Activated T-helper 1 cell treated with anti-CD3 and anti-CD28 coated beads, Interleukin-12 subunit alpha, Interleukin-12 subunit beta, Interleukin-2, Interleukin-4 antibody, amounts not matched to agents 30 ng/mL and 10 ng/mL and 1 ng/mL, durations not matched to agents 14 hours and 24 hours and 36 hours (primary cell): Measurements from ENCODE around the gene APP. TPM values are rescaled to one million over a fixed set of nuclear protein-coding genes. Genes with fewer than 3 reads are reported as not detected.
"Not testable (repeated sequence)": the region's sequence is repeated elsewhere in the genome, so short reads cannot be mapped to it uniquely, and the experiment has no call there.

Source experiments
- DNase-seq: peaks from one replicate; pipeline ENCODE4 v3.0.0; 2021; ENCODE audit warnings: low spot score
- H3K27ac Mint-ChIP-seq: one replicate; pipeline ENCODE4 v1.8.0; 2021; ENCODE audit warnings: mild to moderate bottlenecking, mixed read lengths
- H3K27me3 Mint-ChIP-seq: one replicate; pipeline ENCODE4 v1.8.0; 2022; ENCODE audit warnings: mild to moderate bottlenecking, moderate library complexity, mixed read lengths; ENCODE audit not compliant: insufficient read depth
- H3K36me3 Mint-ChIP-seq: one replicate; pipeline ENCODE4 v1.8.0; 2021; ENCODE audit warnings: low read depth, mixed read lengths
- H3K4me1 Mint-ChIP-seq: one replicate; pipeline ENCODE4 v1.8.0; 2021; ENCODE audit warnings: low read depth, mixed read lengths
- H3K4me3 Mint-ChIP-seq: one replicate; pipeline ENCODE4 v1.8.0; 2021; ENCODE audit warnings: mild to moderate bottlenecking, moderate library complexity, mixed read lengths
- H3K9me3 Mint-ChIP-seq: one replicate; pipeline ENCODE4 v1.8.0; 2021; ENCODE audit warnings: mixed read lengths
- intact Hi-C: fragments of 100-400 bp; cut with micrococcal nuclease; formaldehyde crosslinking; loops from one replicate; pipeline ENCODE4 v1.15.1; 2024
- total RNA-seq: library from RNA; stranded (reverse); gene quantifications from 2 replicates; pipeline ENCODE4 v1.2.3, GENCODE V29; 2022

Gene APP
- total RNA-seq, 1 donor from 2014 or later: 66.6 TPM

GRCh38 chr21:25934771-25935224 lies 235.8 kb downstream of the APP start:
- Mint-ChIP-seq H3K36me3 (peaks cover 2% of the 10 kb centered on the region), H3K4me1 (peaks cover 23% of the 10 kb centered on the region), H3K27ac (peak overlapping the region; percentile 68), H3K9me3 (peaks cover 3% of the 10 kb centered on the region), H3K4me3 (no peak overlapping the region), H3K27me3 (no peaks in the 10 kb centered on the region)
- intact Hi-C loops: no loop called here
- peak; percentile 27 for DNase-seq

DNA sequence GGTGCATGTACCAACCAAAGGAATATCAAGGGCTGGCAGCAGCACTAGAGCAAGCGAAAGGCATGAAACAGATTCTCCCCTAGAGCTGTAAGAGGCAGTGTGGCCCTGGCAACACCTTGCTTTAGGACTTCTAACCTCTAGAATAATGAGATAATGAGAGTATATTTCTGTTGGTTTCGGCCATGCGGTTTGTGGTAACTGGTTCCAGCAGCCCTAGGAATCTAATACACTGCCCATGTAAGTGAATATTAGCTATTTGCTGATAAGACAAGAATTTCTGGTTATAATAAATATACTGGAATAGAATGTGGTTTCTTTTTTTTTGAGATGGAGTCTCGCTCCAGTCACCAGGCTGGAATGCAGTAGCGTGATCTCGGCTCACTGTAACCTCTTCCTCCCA lies 236.4 kb downstream of the APP start:
- Mint-ChIP-seq H3K36me3 (peaks cover 2% of the 10 kb centered on the region), H3K9me3 (peaks cover 3% of the 10 kb centered on the region), H3K4me3 (no peak overlapping the region), H3K4me1 (peaks cover 23% of the 10 kb centered on the region), H3K27me3 (no peaks in the 10 kb centered on the region), H3K27ac (no peak overlapping the region)
- intact Hi-C loops: no loop called here
- DNase-seq: no peak

DNA sequence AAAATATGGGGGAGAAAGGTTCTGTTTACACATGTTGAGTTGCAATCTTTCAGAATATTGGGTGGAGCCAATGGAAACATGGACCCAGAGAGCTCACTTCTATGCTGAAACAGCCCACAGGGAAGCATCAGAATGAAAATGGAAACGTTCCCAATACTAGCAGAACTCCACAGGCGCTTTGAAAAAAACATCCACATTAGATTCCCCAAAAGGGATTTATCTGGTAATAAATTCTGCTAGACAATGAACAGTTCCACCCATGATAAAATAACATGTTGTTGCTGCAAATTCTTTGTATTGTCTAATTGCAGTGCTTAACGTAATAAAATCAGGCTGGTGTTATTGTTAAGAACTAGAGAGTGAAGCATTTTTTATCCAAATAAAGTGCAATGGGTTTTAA lies 238.8 kb downstream of the APP start:
- Mint-ChIP-seq H3K27me3 (no peaks in the 10 kb centered on the region), H3K36me3 (peaks cover 2% of the 10 kb centered on the region), H3K4me1 (peaks cover 19% of the 10 kb centered on the region), H3K9me3 (peaks cover 3% of the 10 kb centered on the region), H3K4me3 (no peak overlapping the region), H3K27ac (no peak overlapping the region)
- intact Hi-C loops: no loop called here
- DNase-seq: no peak

DNA sequence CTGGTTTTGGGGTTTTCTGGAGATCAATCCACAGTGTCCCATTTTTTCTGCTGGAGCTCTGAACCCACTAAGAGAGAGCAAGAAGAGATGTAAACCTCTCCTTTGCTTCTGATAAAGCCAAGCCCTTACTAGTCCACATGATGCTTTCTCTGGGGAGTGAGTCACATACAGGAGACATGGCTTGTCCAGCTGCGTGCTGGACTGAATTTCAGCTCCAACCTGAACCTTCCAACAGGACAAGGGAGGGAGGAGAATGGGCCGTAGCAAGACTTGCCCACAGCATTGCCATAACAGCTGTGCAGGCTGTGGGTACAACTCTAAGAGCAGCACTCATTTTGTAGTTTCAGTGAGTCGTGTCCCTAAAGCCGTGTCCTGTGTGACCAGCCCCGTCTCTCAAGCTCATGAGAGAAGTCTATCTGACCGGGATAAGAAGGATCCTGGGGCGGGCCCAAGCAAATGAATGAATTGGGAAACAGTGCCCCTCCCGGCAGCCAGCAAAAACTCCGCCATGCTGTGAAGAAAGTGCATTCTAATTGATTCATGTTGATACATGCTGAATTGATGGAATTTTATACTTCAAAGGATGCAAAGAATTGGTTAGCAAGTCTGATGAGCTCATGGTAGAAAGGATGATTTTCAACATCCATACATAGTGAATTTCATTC lies 240.6 kb downstream of the APP start:
- Mint-ChIP-seq H3K4me3 (no peak overlapping the region), H3K9me3 (peaks cover 3% of the 10 kb centered on the region), H3K4me1 (peaks cover 5% of the 10 kb centered on the region), H3K36me3 (peaks cover 2% of the 10 kb centered on the region), H3K27me3 (no peaks in the 10 kb centered on the region), H3K27ac (no peak overlapping the region)
- DNase-seq: no peak
- intact Hi-C loops: no loop called here

DNA sequence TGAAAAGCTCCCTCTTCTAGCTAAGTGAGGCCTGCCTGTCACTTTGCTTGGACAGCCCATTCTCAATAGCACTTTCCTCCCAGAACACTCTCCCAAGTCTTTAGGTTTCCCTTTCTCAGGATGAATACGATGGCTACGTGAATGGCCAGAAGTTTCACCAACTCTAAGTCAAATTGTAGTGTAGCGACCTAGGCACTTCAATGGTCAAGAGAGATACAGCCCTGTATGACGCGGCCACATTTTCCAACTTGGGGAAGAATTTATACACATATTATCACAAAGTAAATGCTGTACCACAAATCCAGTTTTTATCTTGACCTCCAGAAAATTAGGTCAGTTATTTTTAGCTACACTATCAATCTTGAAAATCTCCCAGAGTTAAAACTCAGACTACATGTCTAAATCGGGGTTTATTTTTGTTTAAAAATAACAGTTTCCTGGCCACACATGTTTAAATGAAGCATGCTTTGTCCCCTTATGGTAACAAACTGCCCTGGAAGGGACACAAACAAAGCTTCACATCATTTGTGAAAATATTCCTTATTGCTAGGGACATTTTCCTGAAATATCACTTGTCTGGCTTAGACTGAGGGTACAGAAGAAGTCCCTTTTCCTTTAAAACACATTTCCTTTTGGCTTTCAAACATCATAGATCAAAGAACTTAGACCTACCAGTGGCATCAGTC lies 243.2 kb downstream of the APP start:
- Mint-ChIP-seq H3K36me3 (no peaks in the 10 kb centered on the region), H3K4me1 (no peaks in the 10 kb centered on the region), H3K27ac (no peak overlapping the region), H3K4me3 (no peak overlapping the region), H3K9me3 (no peaks in the 10 kb centered on the region), H3K27me3 (no peaks in the 10 kb centered on the region)
- DNase-seq: no peak
- intact Hi-C loops: no loop called here

DNA sequence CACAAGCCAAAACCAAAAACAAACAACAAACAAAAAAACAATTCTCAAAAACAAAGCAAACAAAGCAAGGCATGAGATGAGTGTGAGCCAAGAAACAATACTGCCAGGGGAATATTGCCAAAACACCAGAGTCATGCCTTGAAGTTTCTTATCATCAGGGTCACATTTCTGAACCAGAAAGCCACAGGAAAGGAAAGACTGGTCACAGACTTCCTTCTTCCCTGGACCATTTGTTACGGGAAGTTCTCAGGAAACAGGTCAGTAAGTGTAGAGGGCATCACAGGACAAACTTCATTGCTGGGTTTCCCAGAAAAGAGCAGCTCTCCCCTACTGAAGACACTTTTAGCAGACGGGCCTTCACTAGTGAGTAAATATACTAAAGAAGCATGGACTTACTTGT lies 244.6 kb downstream of the APP start:
- Mint-ChIP-seq H3K36me3 (no peaks in the 10 kb centered on the region), H3K27me3 (no peaks in the 10 kb centered on the region), H3K9me3 (no peaks in the 10 kb centered on the region), H3K4me1 (no peaks in the 10 kb centered on the region), H3K4me3 (no peak overlapping the region), H3K27ac (no peak overlapping the region)
- intact Hi-C loops: no loop called here
- DNase-seq: no peak

DNA sequence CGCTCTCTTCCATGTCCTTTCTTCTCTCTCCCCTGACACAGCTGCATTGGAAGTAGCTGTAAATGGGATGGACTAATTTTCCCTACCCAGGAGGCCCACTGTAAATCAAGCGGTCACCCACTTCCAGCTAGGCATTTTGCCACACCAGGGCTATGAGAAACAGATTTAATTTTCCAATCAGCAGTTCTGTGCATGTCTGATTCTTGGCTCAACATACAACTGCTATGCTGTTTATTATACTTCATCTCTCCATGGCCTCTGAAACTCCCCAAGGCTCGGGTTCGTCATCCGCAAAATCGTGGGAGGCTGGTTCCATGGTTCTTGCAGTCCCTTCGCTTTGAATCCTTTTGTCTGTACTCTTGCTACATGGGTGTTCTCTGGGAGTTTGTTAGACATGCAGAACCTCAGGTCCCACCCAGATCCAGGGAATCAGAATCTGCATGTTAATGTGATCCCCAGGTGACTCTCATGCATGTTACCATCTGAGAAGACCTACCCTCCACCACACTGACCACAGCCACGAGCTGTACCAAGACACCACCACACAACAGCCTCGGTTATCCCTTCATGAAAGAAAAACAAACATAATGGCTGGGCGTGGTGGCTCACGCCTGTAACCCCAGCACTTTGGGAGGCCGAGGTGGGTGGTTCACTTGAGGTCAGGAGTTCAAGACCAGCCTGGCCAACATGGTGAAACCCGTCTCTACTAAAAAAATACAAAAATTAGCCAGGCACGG lies 245.3 kb downstream of the APP start:
- Mint-ChIP-seq H3K36me3 (no peaks in the 10 kb centered on the region), H3K27ac (no peak overlapping the region), H3K27me3 (no peaks in the 10 kb centered on the region), H3K9me3 (no peaks in the 10 kb centered on the region), H3K4me1 (no peaks in the 10 kb centered on the region), H3K4me3 (no peak overlapping the region)
- no peak for DNase-seq
- intact Hi-C loops: no loop called here

GRCh38 chr21:25918152-25918551 lies 252.4 kb downstream of the APP start:
- H3K27me3 Mint-ChIP-seq, H3K9me3 Mint-ChIP-seq, H3K4me1 Mint-ChIP-seq, H3K4me3 Mint-ChIP-seq, H3K27ac Mint-ChIP-seq, DNase-seq, intact Hi-C loops, H3K36me3 Mint-ChIP-seq: not testable (repeated sequence)

DNA sequence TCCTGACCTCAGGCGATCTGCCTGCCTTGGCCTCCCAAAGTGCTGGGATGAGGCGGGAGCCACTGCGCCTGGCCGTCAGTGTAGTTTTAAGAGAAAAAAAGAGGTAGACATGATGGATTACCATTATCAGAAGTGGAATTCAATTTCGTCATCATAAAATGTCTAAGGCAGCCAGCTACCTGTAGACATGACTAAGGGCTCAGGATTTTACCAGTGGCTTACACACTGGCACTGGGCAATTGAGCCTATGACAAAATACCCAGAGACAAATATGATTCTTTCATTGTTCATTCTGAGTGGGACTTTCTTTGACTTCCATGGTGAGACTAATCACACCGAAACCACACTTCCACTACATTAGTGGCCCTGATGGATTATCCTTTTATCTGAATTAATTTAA lies 254.3 kb downstream of the APP start:
- no peak overlapping the region for H3K27ac Mint-ChIP-seq
- H3K4me1 Mint-ChIP-seq: no peaks in the 10 kb centered on the region
- peaks cover 2% of the 10 kb centered on the region for H3K36me3 Mint-ChIP-seq
- H3K4me3 Mint-ChIP-seq: no peak overlapping the region
- no peak for DNase-seq
- peaks cover 9% of the 10 kb centered on the region for H3K9me3 Mint-ChIP-seq
- intact Hi-C loops: no loop called here
- peaks cover 2% of the 10 kb centered on the region for H3K27me3 Mint-ChIP-seq

DNA sequence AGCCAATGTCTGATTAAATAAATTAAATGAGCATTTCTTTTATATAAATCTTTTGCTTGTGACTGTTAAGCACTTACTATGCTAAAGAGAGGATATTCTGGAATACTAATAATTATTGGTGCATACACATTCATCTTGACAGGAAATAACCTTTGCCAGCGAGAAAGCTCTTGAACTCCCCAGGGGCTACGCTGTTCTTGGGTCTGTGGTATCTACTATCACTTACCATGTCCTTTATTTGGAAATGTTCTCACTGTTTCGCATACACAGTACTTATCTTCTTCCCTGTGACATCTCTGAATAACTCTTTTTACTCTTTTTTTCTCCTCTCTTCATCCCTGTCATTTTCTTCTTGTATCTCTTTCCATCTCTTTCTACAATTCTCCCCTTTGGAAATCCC lies 257.1 kb downstream of the APP start:
- no peak overlapping the region for H3K27ac Mint-ChIP-seq
- intact Hi-C loops: no loop called here
- H3K4me1 Mint-ChIP-seq: no peaks in the 10 kb centered on the region
- H3K36me3 Mint-ChIP-seq: peaks cover 2% of the 10 kb centered on the region
- peaks cover 9% of the 10 kb centered on the region for H3K9me3 Mint-ChIP-seq
- peaks cover 2% of the 10 kb centered on the region for H3K27me3 Mint-ChIP-seq
- no peak for DNase-seq
- H3K4me3 Mint-ChIP-seq: no peak overlapping the region

- Mint-ChIP-seq H3K4me1 (no peaks in the 10 kb centered on the region), H3K27ac (no peak overlapping the region), H3K27me3 (peaks cover 2% of the 10 kb centered on the region), H3K4me3 (no peak overlapping the region), H3K9me3 (no peaks in the 10 kb centered on the region), H3K36me3 (no peaks in the 10 kb centered on the region)
- intact Hi-C loops: no loop called here
- no peak for DNase-seq
Measured at GRCh38 chr21:25912402-25912746, 258.2 kb downstream of the APP start.

DNA sequence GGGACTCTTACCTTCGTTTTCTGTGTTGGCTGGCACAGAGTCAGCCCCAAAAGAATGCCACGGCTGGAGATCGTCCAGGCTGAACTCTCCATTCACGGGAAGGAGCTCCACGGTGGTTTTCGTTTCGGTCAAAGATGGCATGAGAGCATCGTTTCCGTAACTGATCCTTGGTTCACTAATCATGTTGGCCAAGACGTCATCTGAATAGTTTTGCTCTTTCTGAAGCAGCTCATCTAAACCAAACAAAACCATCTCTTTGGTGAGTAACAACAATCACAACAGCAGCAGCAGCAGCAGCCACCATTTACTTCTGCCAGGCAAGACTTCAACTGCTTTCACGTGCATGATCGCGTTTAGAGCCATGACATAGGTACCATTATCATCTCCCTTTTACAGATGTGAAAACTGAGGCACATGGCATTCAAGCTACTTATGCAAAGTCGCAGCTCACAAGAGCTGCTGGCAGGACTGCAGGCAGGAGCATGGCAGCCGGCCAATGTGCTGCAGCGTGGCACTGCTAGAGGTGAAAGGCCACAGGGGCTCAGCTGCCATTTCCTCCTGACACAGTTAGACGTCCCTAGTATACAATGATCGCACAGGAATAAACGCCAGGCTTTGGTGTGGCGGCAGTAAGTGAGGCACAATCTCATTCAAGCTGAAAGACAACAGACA lies 258.7 kb downstream of the APP start:
- peaks cover 2% of the 10 kb centered on the region for H3K27me3 Mint-ChIP-seq
- H3K9me3 Mint-ChIP-seq: no peaks in the 10 kb centered on the region
- H3K27ac Mint-ChIP-seq: no peak overlapping the region
- H3K36me3 Mint-ChIP-seq: no peaks in the 10 kb centered on the region
- intact Hi-C loops: no loop called here
- no peak for DNase-seq
- H3K4me1 Mint-ChIP-seq: no peaks in the 10 kb centered on the region
- H3K4me3 Mint-ChIP-seq: no peak overlapping the region

DNA sequence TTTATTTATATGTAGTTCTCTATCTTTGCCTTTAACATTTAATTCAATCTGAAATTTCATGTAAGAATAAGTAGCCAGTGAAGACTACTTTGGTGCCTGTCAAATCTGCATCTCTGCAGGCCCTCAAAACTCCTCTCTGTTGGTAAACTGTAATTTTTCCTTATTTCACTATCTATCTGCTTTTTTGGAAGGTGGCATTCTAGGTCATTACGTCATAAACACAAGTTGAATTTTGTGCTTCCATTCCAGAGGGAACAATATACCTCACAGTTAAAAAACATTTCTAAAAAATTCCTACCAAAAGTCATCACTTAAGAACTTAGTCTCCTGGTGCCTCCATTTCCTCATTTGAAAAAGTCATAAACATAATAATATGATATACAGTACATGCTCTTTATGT lies 259.8 kb downstream of the APP start:
- no peak overlapping the region for H3K27ac Mint-ChIP-seq
- H3K36me3 Mint-ChIP-seq: no peaks in the 10 kb centered on the region
- DNase-seq: no peak
- peaks cover 2% of the 10 kb centered on the region for H3K27me3 Mint-ChIP-seq
- intact Hi-C loops: no loop called here
- no peak overlapping the region for H3K4me3 Mint-ChIP-seq
- H3K9me3 Mint-ChIP-seq: no peaks in the 10 kb centered on the region
- H3K4me1 Mint-ChIP-seq: no peaks in the 10 kb centered on the region
